SW 1271 (cell line): Measurements from ENCODE around the gene SCYGR6.

Source experiments
- DNase-seq, 2 experiments: peaks; one replicate each; lab custom pipeline; 2025; lab: John Stamatoyannopoulos, UW

SCYGR6 gene

DNA sequence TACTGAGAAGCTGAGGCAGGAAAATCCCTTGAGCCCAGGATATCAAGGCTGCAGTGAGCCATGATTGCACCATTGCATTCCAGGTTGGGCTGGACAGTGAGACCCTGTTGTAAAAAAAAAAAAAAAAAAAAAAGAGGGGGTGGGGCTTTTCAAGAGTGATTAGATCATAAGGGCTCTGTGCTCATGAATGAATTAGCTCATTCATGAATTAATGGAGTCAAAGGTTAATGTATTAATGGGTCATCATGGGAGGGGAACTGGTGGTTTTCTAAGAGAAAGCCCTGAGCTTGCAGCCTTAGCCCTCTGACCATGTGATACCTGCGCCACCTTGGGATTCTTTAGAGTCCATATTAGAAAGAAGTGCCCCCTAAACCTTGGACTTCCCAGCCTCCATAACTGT is 11.3 kb downstream of the SCYGR6 start:
- no peak for DNase-seq

DNA sequence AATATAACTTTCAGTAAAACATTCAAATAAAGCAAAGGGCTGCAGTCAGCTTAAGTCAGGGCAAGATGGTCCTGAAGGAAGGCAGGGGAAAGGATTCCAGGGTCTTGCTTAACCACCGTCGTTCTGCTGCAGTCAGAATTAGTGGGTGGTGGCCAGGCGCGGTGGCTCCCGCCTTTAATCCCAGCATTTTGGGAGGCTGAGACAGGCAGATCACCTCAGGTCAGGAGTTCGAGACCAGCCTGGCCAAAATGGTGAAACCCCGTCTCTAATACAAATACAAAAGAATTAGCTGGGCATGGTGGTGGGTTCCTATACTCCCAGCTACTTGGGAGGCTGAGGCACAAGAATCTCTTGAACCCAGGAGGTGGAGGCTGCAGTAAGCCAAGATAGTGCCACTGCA is 13.6 kb downstream of the SCYGR6 start:
- no peak for DNase-seq

DNA sequence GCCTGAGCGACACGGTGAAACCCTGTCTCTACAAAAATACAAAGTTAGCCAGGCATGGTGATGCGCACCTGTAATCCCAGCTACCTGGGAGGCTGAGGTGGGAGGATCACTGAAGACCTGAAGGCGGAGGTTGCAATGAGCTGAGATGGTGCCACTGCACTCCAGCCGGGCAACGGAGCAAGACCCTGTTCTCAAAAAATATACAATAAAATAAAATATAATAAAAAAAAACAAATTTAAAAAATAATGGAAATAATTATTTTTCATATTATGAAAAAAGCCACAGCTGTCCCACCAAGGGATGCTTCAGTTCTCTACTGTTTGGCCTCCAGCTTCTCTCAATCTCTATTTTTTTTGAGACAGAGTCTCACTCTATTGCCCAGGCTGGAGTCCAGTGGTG is 17.2 kb downstream of the SCYGR6 start:
- DNase-seq = no peak

DNA sequence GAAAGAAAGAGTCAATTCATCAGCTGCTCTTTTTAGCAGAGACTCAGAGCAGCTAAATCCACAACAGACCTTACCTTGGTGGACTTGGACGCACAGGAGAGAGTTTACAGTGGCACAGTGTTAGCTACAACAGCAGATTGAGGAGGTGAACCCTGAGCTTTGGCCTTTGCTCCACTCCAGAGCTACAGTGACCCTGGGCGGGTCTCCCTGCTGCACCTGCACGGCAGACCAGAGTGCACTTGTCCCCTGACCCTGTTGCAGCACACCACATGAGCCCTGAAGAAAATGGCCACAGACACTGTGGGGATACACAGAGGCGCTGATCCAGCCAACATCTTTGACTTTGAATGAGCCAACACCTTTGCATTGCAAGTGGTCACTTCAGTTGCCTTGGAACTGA is 17.7 kb downstream of the SCYGR6 start:
- no peak for DNase-seq

DNA sequence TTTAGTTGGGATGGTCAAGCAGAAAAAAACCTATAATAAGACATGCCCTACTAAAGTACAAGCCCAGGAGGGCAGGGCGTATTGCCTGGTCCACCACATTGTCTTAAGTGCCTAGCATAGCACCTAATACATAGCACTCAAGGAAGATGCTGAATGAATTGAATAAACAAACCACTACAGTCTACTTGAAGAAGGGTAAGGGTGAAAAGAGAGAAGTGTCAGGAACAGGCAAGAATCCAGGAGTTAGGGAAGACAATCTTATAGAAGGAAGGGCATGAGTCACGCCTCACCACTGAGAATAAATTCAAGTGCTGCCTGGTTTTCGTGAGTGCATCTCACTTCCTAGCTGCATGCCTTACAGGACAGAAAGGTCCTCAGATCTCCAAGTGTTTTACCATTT is 20.6 kb downstream of the SCYGR6 start:
- no peak for DNase-seq

DNA sequence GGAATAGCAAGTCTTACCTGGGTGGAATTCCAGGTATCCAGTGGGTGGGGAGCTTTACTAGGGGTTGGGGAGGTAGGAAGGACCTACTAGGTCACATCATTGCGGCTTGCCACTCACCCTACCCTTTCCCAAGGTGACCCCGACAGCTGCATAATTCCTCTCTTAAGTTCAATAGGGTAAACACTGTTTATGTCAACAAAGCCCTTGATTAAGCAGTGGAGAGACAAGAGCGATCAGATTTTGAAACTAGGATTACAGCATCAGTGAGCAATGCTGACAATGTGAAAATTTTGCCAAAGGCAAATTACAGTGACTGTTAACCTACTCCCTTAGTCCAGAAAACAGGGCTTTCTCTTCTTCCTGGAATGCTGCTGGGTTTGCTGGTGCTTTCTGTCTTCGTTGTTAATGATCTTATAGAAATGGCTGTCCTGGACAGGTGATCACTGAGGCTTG is 21.3 kb downstream of the SCYGR6 start:
- peak in 1 of 2 experiments; percentile 18 for DNase-seq

DNA sequence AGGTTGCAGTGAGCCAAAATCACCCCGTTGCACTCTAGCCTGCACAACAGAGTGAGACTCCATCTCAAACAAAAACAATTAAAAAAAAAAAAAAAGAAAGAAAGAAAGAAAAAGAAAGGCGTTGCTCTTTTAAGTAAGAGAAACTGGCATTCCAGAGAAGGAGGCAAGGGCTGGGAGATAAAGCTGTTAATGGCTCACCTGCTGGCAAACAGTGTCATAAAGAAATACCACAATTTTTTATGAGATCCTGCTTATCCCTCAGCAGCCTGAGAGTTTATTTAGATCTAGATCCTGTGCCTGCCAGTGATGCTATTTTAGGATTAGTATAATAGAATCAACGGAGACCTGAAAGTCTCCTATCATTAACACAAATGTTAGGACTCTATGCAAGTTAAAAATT is 23.0 kb downstream of the SCYGR6 start:
- DNase-seq = no peak

DNA sequence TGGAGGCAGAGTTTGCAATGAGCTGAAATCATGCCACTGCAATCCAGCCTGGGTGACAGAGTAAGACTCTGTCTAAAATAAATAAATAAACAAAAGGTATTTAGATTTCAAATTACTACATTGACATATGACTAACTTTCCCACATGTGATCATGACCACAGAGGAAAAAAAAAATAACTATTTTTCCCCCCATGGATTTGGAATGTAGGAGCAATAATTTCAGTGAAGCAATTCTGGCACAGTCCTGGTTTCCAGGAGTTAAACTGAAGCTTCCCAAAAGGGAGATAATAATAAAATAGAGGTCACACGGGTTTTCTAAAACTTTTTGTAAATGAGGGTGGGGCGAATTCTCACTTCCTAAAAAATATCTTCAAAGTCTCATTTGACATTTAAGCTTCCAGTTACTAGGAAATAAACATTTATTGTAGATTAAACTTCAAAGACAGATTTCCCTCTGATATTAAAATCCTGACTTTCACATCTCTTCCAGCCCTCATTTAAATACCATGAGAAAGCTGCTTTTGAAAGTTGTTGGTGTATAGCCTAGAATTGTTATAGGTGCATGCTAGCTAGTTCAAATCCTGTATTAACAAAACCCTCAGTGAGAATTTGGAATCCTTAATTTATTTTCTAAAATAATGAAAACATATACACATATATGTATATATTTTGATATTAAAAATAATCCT is 27.4 kb downstream of the SCYGR6 start:
- DNase-seq = no peak

DNA sequence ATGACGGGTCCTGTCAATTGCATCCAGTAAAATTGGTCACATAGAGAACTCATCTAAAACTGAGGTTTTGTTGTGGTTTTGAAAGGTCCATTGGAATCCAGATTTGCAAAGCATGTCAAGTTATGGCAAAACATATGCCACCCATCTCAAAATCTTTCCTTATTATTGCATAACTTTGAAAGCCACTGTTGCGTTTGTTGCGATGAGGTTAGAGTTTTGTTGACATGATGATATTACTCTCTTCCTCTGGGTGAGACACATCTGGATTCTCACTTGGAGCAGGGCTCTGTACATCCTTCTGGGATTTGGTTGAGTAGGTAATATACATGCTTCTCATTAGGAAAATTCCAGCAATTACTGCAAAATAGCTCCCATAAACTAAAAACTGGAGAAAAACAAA is 37.4 kb downstream of the SCYGR6 start:
- no peak for DNase-seq

DNA sequence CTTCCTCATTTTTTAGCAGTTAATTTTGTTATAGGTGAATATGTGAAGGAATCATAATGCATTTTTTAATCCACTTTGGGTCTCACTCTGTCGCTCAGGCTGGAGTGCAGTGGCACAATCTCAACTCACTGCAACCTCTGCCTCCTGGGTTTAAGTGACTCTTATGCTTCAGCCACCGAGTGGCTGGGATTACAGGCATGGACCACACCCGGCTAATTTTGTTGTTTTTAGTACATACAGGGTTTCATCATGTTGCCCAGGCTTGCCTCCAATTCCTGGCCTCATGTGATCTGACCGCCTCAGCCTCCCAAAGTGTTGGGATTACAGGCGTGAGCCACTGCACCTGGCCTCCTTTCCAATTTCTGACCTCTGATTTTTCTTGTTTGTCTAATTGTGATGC is 40.3 kb downstream of the SCYGR6 start:
- no peak for DNase-seq

DNA sequence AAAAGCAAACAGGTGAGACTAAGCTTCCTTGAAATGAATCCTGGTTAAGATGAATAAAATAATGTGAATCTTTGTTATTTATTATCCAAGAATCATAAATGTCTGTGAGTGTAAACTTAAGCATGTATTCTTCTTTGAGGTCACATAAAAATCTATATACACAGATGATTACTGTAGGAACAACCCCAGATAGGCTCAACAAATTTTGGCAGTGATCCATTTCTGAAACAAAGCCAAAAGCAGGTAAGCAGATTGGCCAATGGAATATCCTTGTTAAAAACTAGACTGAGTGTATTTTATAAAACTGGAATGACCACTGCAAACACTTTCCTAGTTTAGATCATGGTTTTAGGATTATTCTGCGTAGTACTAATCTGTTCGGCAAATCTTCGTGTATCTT is 46.6 kb downstream of the SCYGR6 start:
- no peak for DNase-seq

DNA sequence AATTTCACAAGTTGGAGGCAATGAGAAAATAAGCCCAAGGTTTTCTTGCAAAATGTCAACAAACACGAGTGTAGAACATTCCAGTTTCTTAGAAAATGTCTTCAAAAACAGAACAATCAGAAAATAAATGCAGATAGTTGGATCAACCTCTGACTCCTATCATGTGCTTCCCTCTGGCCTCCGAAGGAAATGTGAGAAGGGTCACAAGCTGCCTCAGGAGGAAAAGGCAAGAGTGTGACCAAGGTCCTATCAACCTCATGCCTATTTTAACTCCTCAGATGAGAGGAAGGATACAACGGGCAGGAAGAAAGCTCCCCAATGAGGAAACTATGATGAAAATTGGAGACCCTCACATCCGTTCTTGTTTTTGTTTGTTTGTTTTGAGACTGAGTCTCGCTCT is 50.1 kb downstream of the SCYGR6 start:
- DNase-seq = no peak
